Measurements from ENCODE around the gene CCDC7.
"Not testable (repeated sequence)": the region's sequence is repeated elsewhere in the genome, so short reads cannot be mapped to it uniquely, and the experiment has no call there.

Gene CCDC7

GRCh38 chr10:32562695-32563094, 116.8 kb downstream of the CCDC7 start:
- not testable (repeated sequence) for DNase-seq (ENCODE audit: low read depth in 3 of 3)

GRCh38 chr10:32577448-32577847, 131.5 kb downstream of the CCDC7 start:
- no peak for DNase-seq (ENCODE audit: low read depth in 3 of 3)

GRCh38 chr10:32582946-32583345, 137.0 kb downstream of the CCDC7 start:
- no peak for DNase-seq (ENCODE audit: low read depth in 3 of 3)

GRCh38 chr10:32598022-32598421, 152.1 kb downstream of the CCDC7 start:
- DNase-seq (ENCODE audit: low read depth in 3 of 3): not testable (repeated sequence)

GRCh38 chr10:32600317-32600716, 154.4 kb downstream of the CCDC7 start:
- DNase-seq (ENCODE audit: low read depth in 3 of 3): no peak

GRCh38 chr10:32601562-32601961, 155.6 kb downstream of the CCDC7 start:
- DNase-seq (ENCODE audit: low read depth in 3 of 3): not testable (repeated sequence)

GRCh38 chr10:32605787-32606186, 159.8 kb downstream of the CCDC7 start:
- no peak for DNase-seq (ENCODE audit: low read depth in 3 of 3)

- DNase-seq (ENCODE audit: low read depth in 3 of 3): not testable (repeated sequence)
These were observed 164.6 kb downstream of the CCDC7 start for GRCh38 chr10:32610543-32610942.

GRCh38 chr10:32616438-32616837, 170.5 kb downstream of the CCDC7 start:
- DNase-seq (ENCODE audit: low read depth in 3 of 3): no peak

GRCh38 chr10:32618482-32618881, 172.5 kb downstream of the CCDC7 start:
- DNase-seq (ENCODE audit: low read depth in 3 of 3): no peak

GRCh38 chr10:32621969-32622368, 176.0 kb downstream of the CCDC7 start:
- DNase-seq (ENCODE audit: low read depth in 3 of 3): no peak

GRCh38 chr10:32622409-32622808, 176.5 kb downstream of the CCDC7 start:
- DNase-seq (ENCODE audit: low read depth in 3 of 3): no peak

GRCh38 chr10:32627183-32627582, 181.2 kb downstream of the CCDC7 start:
- DNase-seq (ENCODE audit: low read depth in 3 of 3): no peak

GRCh38 chr10:32629910-32630309, 184.0 kb downstream of the CCDC7 start:
- no peak for DNase-seq (ENCODE audit: low read depth in 3 of 3)

GRCh38 chr10:32646535-32646934, 200.6 kb downstream of the CCDC7 start:
- no peak for DNase-seq (ENCODE audit: low read depth in 3 of 3)

GRCh38 chr10:32650246-32650655, 204.3 kb downstream of the CCDC7 start:
- DNase-seq (ENCODE audit: low read depth in 3 of 3): no peak

- not testable (repeated sequence) for DNase-seq (ENCODE audit: low read depth in 3 of 3)
These were observed 211.5 kb downstream of the CCDC7 start for GRCh38 chr10:32657430-32657829.

- no peak for DNase-seq (ENCODE audit: low read depth in 3 of 3)
These were observed 215.4 kb downstream of the CCDC7 start for GRCh38 chr10:32661346-32661745.

GRCh38 chr10:32680803-32681557, 235.0 kb downstream of the CCDC7 start:
- DNase-seq (ENCODE audit: low read depth in 3 of 3): no peak

GRCh38 chr10:32684291-32684690, 238.4 kb downstream of the CCDC7 start:
- no peak for DNase-seq (ENCODE audit: low read depth in 3 of 3)

- DNase-seq (ENCODE audit: low read depth in 3 of 3): no peak
These were observed 241.2 kb downstream of the CCDC7 start for GRCh38 chr10:32687116-32687515.

- no peak for DNase-seq (ENCODE audit: low read depth in 3 of 3)
These were observed 241.6 kb downstream of the CCDC7 start for GRCh38 chr10:32687546-32687945.

GRCh38 chr10:32692174-32692573, 246.2 kb downstream of the CCDC7 start:
- no peak for DNase-seq (ENCODE audit: low read depth in 3 of 3)

- DNase-seq (ENCODE audit: low read depth in 3 of 3): no peak
These were observed 247.6 kb downstream of the CCDC7 start for GRCh38 chr10:32693441-32693979.
